GM21360 (cell line): ENCODE results near the gene NUP62.
A peak's percentile ranks its signal among the peaks of the same experiment; 100 is the strongest.
"Not testable (repeated sequence)": the region's sequence is repeated elsewhere in the genome, so short reads cannot be mapped to it uniquely, and the experiment has no call there.

Source experiments
- ATAC-seq: cut with Tn5 transposase; IDR thresholded peaks from one replicate; pipeline ENCODE4 v1.9.1; 2021; ENCODE audit warnings: mild to moderate bottlenecking, moderate library complexity; ENCODE audit not compliant: unreplicated experiment

NUP62 gene

DNA sequence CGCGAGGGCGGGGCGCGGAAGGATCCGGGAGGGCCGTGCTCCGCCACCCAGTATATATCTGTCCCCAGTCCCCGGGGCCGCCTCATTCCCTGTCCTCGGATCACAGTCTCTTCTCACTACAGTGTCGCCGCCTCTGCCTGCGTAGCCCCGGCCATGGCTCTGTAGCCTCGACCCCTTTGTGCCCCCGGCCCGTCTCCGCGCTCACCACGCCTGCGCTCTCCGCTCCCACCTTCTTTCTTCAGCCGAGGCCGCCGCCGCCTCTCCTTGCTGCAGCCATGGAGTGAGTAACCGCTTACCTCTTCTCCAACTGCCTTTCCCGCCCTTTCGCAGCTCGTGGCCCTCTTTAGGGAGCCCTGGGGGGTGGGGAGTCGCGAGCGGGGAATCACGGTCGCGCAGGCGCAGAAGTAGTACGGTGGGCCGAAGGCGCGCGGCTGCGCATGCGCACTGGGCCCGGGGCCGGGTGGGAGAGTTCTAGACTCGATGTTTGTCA is at the start of gene NUP62, which contains the start of gene ATF5:
NUP62 (minus strand) TSS at position 384 of the 490 bp plus-strand sequence. CDS start 19,697 bp downstream, outside the sequence.
ATF5 (plus strand) TSS at position 85 of the 490 bp plus-strand sequence. CDS start 1,646 bp downstream, outside the sequence.
- ATAC-seq = peak; percentile 31

DNA sequence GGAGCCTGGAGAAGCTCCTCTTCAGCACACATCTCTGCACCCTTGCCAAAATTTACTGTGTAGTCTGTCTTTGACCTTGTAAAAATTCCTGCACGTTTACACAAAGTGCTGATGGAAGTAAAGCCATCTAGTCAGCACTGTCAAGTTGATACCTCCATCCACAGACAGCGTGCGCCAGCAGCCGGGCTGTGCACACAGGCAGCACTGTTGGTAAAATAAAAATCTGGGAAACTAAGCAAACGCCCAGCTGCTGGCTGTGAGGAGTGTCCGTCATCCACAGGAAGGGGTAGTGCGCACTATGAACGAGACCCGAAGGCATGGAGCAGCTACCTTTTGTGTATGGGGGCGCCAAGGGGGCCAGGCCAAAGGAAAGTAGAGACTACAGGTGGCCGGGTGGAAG is 49.0 kb upstream of the NUP62 start:
- no peak for ATAC-seq

GRCh38 chr19:49977881-49978280 is 48.6 kb upstream of the NUP62 start:
- no peak for ATAC-seq

DNA sequence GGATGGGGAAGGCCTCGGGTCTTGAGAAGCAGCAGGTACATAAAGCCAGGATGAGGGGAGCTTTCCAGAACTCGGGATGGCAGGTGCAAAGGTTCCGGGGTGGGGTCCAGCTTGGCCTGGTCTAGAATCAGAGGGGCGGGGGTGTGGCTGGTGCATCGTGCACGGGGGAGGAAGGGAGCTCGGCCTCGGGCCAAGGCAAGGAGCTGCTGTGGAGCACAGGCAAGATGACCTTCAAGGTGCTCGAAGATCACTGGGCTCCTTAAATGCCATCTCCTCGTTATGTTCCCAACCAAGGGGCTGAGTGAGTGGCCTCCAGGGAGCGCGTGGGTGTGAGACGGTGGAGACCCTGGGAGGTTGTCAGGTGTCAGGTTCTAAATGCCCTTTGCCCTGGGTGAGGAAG is 47.8 kb upstream of the NUP62 start:
- no peak for ATAC-seq

GRCh38 chr19:49976496-49976895 is 47.2 kb upstream of the NUP62 start:
- ATAC-seq = no peak

- ATAC-seq = no peak
These were observed 45.7 kb upstream of the NUP62 start for GRCh38 chr19:49975051-49975450.

DNA sequence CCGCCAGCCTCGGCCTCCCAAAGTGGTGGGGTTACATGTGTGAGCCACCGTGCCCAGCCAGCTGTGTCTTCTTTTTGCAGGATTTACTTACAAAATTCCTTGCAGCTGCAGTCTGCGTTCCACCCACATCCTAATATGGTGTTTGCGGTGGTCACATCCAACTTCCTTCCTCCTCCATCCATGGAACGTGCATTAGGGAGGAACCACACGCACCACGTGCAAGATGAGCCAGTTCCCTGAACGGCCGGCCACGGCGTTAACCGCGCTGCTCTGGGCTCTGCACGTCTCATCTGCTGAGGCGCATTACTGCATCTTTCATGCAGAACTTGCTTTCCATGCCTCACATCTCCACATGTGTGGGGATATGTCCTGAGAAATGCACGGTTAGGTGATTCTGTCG is 44.7 kb upstream of the NUP62 start:
- no peak for ATAC-seq

- ATAC-seq = no peak
These were observed 43.5 kb upstream of the NUP62 start for GRCh38 chr19:49972841-49973240.

- ATAC-seq = no peak
These were observed 42.7 kb upstream of the NUP62 start for GRCh38 chr19:49971991-49972411.

- ATAC-seq = not testable (repeated sequence)
These were observed 40.1 kb upstream of the NUP62 start for GRCh38 chr19:49969355-49969754.

DNA sequence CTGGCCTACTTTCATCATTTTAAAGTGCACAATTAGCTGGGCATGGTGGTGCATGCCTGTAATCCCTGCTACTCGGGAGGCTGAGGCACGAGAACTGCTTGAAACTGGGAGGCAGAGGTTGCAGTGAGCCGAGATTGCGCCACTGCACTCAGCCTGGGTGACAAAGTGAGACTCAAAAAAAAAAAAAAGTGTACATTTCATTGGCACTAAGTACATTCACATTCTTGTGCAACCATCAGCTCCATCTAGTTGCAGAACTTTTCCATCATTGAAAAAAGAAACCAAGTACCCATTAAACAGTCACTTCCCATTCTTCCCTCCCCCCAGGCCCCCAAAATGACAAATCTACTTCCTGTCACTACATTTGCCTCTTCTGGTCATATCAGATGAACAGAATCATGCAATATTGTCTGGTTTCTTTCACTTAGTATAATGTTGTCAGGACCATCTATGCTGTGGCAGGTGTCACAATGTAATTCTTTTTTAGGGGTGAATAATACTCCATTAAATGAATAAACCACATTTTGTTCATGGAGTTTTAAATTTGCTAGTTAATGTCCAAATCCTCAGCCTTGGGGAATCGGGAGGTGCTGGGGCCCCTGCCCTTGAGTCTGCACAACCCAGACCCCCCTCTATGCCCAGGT is 39.1 kb upstream of the NUP62 start:
- ATAC-seq = no peak

- ATAC-seq = not testable (repeated sequence)
These were observed 31.7 kb upstream of the NUP62 start, which contains the start of gene SIGLEC11 for GRCh38 chr19:49960980-49961379. Gene SIGLEC11, minus strand, starts transcription at chr19:49961172. Its CDS starts 91 bp downstream, at chr19:49961081.

- ATAC-seq = not testable (repeated sequence)
These were observed 30.6 kb upstream of the NUP62 start for GRCh38 chr19:49959892-49960291.

DNA sequence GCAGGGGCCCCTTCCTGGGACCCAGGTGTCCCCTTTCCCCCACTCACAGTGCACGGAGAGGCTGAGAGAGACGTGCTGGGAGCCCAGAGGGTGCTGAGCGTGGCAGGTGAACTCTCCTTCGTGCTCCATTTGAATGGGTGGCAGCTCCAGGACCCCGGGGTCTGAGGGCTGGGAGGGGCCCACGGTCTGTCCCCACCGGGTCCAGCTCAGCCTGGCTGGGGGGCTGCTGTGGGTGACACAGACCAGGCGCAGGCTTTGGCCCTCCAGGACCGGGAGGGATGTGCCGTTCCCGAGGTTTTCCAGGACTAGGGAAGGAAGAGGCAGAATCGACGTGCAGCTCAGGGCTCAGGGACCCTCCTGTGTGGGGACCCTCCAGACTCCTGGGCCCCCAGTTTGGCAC is 29.3 kb upstream of the NUP62 start:
- ATAC-seq = not testable (repeated sequence)

DNA sequence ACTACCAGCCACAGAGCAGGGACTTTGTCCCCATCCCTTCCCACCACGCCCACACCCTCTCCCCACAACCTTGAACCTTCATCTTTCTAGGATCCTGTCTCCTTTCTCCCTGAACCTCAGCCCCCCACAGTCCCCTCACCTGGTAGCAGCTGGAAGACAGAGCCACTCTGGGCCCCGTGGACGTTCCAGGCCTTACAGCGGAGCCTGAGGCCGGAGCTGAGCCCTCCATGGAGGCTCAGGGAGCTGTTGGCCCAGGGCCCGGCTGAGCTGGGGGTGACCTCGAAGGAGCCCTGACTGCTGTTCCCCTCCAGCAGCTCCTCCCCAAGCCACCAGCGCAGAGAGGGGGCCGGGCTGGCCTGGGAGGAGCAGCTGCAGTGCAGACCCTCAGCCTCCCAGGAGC is 28.8 kb upstream of the NUP62 start:
- ATAC-seq = not testable (repeated sequence)

- ATAC-seq = no peak
These were observed 28.1 kb upstream of the NUP62 start for GRCh38 chr19:49957262-49957915.

GRCh38 chr19:49956115-49956495 is 26.8 kb upstream of the NUP62 start:
- ATAC-seq = no peak

GRCh38 chr19:49954933-49955332 is 25.6 kb upstream of the NUP62 start:
- no peak for ATAC-seq

DNA sequence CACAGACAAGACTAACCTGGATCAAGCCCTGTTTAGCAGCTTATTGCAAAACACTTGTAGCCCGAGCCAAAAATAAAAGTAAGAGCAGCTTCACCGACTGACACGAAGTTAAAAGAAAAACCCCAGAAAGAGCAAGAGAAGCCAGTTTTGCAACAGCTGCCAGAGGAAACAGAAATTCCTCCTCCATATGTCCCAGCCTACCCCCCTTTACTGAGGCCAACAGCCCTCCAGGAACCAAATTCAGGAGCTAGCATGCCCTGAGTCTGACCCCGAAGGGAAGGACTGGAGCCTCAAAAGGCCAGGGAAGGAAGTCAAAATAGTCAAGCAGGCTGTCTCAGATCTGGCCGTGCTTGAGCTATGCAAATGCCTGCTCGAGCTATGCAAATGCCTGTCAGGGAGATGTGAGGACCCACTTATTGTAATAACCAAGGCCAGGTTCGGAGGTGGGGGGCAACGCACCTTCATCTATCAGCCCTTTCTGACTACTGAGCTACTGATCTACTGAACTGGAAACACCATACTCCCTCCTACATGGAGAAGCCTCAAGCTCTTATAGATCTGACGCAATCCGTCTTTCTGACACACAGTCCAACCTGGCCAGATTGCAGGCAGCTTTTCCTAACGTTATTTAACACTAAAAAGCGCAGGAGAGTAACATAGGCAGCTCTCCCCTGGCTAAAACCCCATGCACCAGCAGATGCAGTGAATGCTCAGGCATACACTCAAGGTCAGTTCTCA is 25.0 kb upstream of the NUP62 start:
- ATAC-seq = no peak

GRCh38 chr19:49953416-49953815 is 24.1 kb upstream of the NUP62 start:
- ATAC-seq = no peak

DNA sequence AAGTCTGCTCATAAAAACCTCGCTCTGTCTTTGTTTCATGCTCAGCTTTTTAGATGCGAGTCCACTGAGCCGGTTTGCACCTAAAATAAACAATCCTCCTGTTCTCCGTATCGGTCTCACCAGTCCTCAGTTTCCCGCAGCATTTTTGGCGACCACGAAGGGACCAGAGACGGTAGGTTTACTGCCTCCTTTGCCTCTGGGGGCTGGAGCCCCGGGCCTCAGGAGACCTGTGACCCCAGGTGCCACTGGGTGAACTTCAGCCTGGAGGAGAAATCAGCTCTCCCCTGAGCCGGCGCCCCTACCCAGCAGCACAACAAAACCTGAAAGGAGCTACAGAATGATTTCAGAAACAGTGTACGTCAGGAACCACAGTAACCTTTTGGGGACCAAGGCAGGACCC is 23.6 kb upstream of the NUP62 start:
- ATAC-seq = no peak

DNA sequence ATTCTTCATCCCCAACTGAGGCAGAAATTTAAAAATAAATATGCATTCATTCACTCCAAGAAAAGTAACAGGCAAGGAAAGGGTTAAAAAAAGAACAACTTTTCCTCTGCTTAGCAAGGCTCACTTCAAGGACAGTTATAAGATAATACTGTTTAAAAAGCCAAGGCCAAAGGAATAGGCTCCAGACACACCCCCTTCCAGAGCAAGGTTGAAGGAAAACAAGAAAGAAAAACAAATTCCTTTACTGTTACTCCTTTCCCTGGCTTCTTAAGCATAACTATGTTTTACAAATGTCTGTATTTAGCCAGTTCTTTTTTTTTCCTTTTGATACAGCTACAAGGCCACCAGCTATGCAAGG is 23.2 kb upstream of the NUP62 start:
- no peak for ATAC-seq
